Body of pancreas (tissue), 4 donors: ENCODE data around the gene MAP4K4. TPM values are rescaled to one million over a fixed set of nuclear protein-coding genes. Genes with fewer than 3 reads are reported as not detected.

Experiments used
- ATAC-seq: fragments of 150-250 bp; one replicate; pipeline ENCODE4 v1.9.1; 2016
- DNase-seq, 4 donors: peaks; one replicate each; pipeline ENCODE4 v3.0.0-alpha.2; 2019
- H3K27ac ChIP-seq, 4 donors: fragments of 200-600 bp; sonication (generic); 1 replicate in 3 of 4; 2 replicates in 1 of 4; pipeline versions ENCODE4 v1.5.1 to v1.6.1; 2016 to 2019; ENCODE audit warnings: mild to moderate bottlenecking in 1 of 4, mixed read lengths in 1 of 4, moderate library complexity in 1 of 4
- H3K27me3 ChIP-seq, 2 donors: fragments of 200-600 bp; sonication (generic); one replicate each; pipeline ENCODE4 v1.6.0; 2016; ENCODE audit warnings: mild to moderate bottlenecking in 1 of 2
- H3K36me3 ChIP-seq, 2 donors: fragments of 200-600 bp; sonication (generic); replicated peaks in 1 of 2; 2 replicates each; pipeline ENCODE4 v1.5.1; 2016; ENCODE audit warnings: low read depth in 2 of 2; ENCODE audit not compliant: insufficient read depth in 1 of 2
- H3K4me1 ChIP-seq: fragments of 200-600 bp; sonication (generic); one replicate; pipeline ENCODE4 v1.6.0; 2016
- H3K4me3 ChIP-seq, 2 donors: fragments of 200-600 bp; sonication (generic); 1 replicate in 1 of 2; 2 replicates in 1 of 2; pipeline ENCODE4 v1.5.1; 2016 to 2019
- H3K9me3 ChIP-seq, 3 donors: fragments of 200-600 bp; sonication (generic); 1 replicate in 2 of 3; 2 replicates in 1 of 3; pipeline ENCODE4 v1.5.1; 2016
- POLR2A ChIP-seq, 3 donors: fragments of 450-650 bp; IDR thresholded peaks; one replicate each; pipeline ENCODE4 v1.6.1; 2016; ENCODE audit warnings: antibody characterized with exemption in 3 of 3, mild to moderate bottlenecking in 2 of 3
- WGBS, 2 donors: methylation state at CpG; one replicate each; pipeline ENCODE4 v1.1.5; 2017; 5-methylcytosine and 5-hydroxymethylcytosine counted together
- intact Hi-C: fragments of 100-400 bp; cut with DNase I; formaldehyde crosslinking; loops from one replicate; pipeline ENCODE4 v1.15.1; 2023
- total RNA-seq, 2 donors: library from RNA; depleted of rRNA; stranded (reverse); fragments of >200 nt; gene quantifications; one replicate each; pipeline ENCODE4 v1.1.0, GENCODE V29; 2016
- TF ChIP-seq, protein P1 (sequence below), 7 experiments: fragments of 450-650 bp in 4 of 7; fragments of 200-600 bp in 3 of 7; sonication (generic) in 3 of 7; IDR thresholded peaks; one replicate each; pipeline ENCODE4 v1.5.1; 2016 to 2019; ENCODE audit warnings: antibody characterized with exemption in 7 of 7

Gene MAP4K4
- total RNA-seq, 2 donors from 2014 or later = 22.1 to 25.1 TPM

DNA sequence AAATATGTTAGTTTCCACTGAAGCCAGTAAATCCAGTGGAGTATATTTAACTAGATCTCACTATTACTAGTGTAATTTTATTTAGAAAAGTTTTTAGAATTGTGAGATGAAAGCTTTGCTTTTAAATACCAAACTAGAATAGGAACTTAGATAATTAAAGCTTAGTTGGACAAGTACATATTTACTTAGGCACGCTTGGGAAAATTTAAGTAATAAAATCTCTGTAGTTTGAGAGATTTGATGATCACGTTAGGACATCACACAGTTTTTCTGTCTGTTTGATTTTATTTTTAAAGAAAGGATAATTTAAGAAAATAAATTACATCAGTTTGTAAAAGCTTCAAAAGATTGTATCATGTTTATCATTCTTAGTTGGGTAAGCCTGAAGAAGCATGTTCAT lies 153.5 kb downstream of the MAP4K4 start:
- Histone ChIP-seq H3K4me1 (no peaks in the 10 kb centered on the region), H3K4me3 (no peak overlapping the region), H3K36me3 (peaks cover 0 to 6% of the 10 kb centered on the region in 2 donors), H3K9me3 (no peaks in the 10 kb centered on the region), H3K27ac (no peak overlapping the region), H3K27me3 (no peaks in the 10 kb centered on the region)
- WGBS, 2 donors = 44 to 50% methylated on average over 2 of the region's 2 CpGs
- ATAC-seq (no peak), DNase-seq (no peak)
- TF ChIP-seq, protein P1, sequence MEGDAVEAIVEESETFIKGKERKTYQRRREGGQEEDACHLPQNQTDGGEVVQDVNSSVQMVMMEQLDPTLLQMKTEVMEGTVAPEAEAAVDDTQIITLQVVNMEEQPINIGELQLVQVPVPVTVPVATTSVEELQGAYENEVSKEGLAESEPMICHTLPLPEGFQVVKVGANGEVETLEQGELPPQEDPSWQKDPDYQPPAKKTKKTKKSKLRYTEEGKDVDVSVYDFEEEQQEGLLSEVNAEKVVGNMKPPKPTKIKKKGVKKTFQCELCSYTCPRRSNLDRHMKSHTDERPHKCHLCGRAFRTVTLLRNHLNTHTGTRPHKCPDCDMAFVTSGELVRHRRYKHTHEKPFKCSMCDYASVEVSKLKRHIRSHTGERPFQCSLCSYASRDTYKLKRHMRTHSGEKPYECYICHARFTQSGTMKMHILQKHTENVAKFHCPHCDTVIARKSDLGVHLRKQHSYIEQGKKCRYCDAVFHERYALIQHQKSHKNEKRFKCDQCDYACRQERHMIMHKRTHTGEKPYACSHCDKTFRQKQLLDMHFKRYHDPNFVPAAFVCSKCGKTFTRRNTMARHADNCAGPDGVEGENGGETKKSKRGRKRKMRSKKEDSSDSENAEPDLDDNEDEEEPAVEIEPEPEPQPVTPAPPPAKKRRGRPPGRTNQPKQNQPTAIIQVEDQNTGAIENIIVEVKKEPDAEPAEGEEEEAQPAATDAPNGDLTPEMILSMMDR (IDR thresholded peaks at IDR 0.05) = no peak
- TF ChIP-seq POLR2A (IDR thresholded peaks at IDR 0.05) = no peak
- intact Hi-C loops = no loop called here

DNA sequence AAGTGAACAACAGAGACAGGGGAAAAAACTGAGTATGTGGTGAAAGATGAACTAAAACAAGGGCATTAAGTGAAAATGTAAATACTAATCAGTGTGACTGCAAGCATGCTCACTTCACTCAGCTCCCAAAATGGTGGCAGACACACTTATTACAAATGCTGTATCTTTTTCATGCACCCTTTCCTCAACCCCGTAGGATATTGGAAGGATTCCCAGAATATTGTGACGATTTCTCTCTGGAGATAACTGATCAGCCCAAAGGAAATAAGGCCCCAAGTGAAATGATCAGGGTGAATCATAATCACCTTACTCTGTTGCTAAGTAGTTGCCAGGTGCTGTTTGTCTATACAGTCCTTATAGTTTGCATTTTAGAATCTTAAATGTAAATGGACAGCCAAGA lies 155.3 kb downstream of the MAP4K4 start:
- no peak overlapping the region for H3K27ac ChIP-seq
- no peak for TF ChIP-seq POLR2A (IDR thresholded peaks at IDR 0.05)
- H3K4me1 ChIP-seq = no peaks in the 10 kb centered on the region
- no peak overlapping the region for H3K4me3 ChIP-seq
- no peak for ATAC-seq
- no peaks in the 10 kb centered on the region for H3K27me3 ChIP-seq
- H3K9me3 ChIP-seq = no peaks in the 10 kb centered on the region
- DNase-seq = no peak
- 35 to 42% methylated on average over 2 of the region's 2 CpGs for WGBS, 2 donors
- peaks cover 0 to 8% of the 10 kb centered on the region in 2 donors for H3K36me3 ChIP-seq
- intact Hi-C loops = no loop called here

DNA sequence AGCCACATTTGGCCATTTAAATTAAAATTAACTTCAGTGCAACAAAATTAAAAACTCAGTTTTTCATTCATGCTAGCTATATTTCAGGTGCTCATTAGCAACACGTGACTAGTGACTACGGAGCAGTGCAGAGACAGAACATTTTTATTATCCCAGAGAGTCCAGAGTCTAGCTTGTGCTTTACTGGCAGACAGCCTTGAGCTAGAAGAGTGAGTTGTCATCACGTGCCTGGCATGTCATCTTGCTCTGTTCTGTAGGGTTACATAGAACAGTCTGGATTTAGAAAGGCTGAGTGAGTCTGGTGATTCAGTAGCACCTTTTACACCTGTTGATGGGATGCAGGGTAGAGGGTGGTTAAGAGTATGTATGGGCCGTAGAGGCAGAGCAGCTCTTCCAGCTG lies 157.4 kb downstream of the MAP4K4 start:
- Histone ChIP-seq H3K36me3 (peaks cover 0 to 10% of the 10 kb centered on the region in 2 donors), H3K4me1 (no peaks in the 10 kb centered on the region), H3K27ac (no peak overlapping the region), H3K4me3 (no peak overlapping the region), H3K27me3 (no peaks in the 10 kb centered on the region), H3K9me3 (no peaks in the 10 kb centered on the region)
- intact Hi-C loops = no loop called here
- ATAC-seq = no peak
- DNase-seq = no peak
- 78 to 88% methylated on average over 4 of the region's 4 CpGs for WGBS, 2 donors
- no peak for TF ChIP-seq POLR2A (IDR thresholded peaks at IDR 0.05)
- TF ChIP-seq, protein P1 (IDR thresholded peaks at IDR 0.05) = no peak

DNA sequence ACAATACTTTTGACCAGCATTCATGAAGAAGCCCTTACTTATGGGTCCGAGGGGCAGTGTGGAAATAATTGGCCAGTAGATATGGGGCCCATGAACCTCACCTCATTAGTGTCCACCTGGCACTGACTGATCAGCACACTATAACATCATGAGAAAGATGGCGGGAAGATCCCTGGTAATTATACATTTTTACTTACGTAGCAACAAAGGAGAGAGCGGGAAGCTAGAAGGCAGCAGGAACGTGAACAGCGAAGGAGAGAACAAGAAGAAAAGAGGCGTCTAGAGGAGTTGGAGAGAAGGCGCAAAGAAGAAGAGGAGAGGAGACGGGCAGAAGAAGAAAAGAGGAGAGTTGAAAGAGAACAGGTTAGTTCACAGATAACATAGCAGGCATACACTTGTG lies 158.3 kb downstream of the MAP4K4 start:
- no peak for DNase-seq
- H3K27ac ChIP-seq = no peak overlapping the region
- no peaks in the 10 kb centered on the region for H3K4me1 ChIP-seq
- no peak for TF ChIP-seq POLR2A (IDR thresholded peaks at IDR 0.05)
- TF ChIP-seq, protein P1 (IDR thresholded peaks at IDR 0.05) = no peak
- H3K4me3 ChIP-seq = no peak overlapping the region
- no peak for ATAC-seq
- intact Hi-C loops = no loop called here
- WGBS, 2 donors = 93 to 95% methylated on average over 9 of the region's 9 CpGs
- H3K9me3 ChIP-seq = no peaks in the 10 kb centered on the region
- no peaks in the 10 kb centered on the region for H3K27me3 ChIP-seq
- peaks cover 0 to 10% of the 10 kb centered on the region in 2 donors for H3K36me3 ChIP-seq

DNA sequence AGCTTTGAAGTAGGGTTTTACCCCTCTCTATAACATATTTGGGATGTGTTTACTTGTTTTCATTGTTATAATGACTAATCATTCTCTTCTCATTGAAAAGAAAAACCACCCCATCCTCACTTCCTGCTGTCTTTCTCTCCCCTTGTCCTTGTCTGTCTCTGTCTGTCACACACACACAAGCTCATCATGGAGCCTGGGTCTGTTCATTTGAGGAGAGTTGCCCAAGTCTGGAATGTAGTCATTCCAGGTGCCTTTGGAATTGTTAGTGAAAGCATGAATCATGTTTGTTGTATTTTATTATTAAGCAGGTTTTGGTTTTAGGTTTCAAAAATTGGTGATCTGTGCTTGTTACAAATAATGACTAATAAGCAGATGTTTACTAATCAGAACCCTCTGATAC lies 160.7 kb downstream of the MAP4K4 start:
- H3K9me3 ChIP-seq = no peaks in the 10 kb centered on the region
- H3K4me3 ChIP-seq = no peak overlapping the region
- H3K4me1 ChIP-seq = no peaks in the 10 kb centered on the region
- H3K36me3 ChIP-seq = peaks cover 0 to 8% of the 10 kb centered on the region in 2 donors
- intact Hi-C loops = no loop called here
- no peak for TF ChIP-seq POLR2A (IDR thresholded peaks at IDR 0.05)
- TF ChIP-seq, protein P1 (IDR thresholded peaks at IDR 0.05) = no peak
- ATAC-seq = no peak
- H3K27ac ChIP-seq = no peak overlapping the region
- H3K27me3 ChIP-seq = no peaks in the 10 kb centered on the region
- DNase-seq = no peak
